Stimulated activated CD8-positive, alpha-beta memory T cell treated with anti-CD3 and anti-CD28 coated beads, Interleukin-12 subunit alpha, Interleukin-12 subunit beta, amount 100 ng/mL, for 4 hours (primary cell): Measurements from ENCODE around the gene RDM1.
"Not testable (repeated sequence)": the region's sequence is repeated elsewhere in the genome, so short reads cannot be mapped to it uniquely, and the experiment has no call there.

Source experiments
- DNase-seq: peaks from one replicate; pipeline ENCODE4 v3.0.0-alpha.2; 2020; ENCODE audit warnings: low read depth

The RDM1 gene

DNA sequence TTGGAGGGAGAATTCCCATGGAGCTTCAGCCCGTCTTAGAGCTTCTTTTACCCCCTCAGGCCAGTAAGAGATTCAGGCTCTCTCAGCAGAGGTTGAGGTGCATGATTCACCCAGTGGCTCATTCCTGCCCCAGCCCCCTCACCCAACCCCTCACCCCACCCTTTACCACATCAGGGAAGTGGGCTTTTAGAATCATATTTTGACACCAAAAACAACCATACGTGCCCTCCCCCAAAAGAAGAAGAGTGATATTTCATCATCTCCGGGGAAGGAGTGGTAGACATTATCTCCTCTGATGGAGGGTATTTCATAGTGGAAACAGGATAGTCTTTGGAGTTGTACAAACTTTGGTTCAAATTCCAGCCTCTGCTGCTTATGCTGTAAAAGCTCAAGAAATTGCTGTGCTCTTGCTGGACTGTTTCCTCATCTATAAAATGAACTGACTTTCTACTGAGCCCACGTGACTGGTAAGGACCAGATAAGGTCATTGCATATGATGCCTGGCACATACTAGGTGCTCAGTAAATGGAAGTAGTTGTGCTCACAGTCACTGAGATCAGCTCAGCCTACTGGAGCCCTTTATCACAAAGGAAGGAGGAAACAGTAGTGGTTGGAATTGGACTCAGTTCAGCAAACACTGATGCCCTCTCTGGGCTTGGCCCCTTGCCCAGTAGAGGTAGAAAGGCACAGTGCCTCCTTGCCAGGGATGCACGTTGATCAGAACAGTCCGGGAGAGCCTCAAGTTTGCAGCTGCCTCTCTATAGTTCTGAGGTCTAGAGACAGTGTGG is 32.1 kb downstream of the RDM1 start:
- DNase-seq, result no peak

DNA sequence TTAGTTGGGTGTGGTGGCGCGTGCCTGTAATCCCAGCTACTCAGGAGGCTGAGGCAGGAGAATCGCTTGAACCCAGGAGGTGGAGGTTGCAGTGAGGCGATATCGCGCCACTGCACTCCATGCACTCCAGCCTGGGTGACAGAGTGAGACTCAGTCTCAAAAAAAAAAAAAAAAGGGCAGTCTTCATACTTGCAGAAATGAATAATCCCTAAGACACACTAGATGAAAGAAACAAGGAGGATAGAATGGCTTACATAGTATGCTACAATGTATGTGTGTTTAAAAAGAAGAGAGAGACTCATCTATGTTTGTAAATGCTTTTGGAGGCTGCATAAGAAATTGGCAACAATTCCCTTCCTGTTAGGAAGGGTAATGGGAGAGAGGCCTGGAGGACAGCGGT is 32.8 kb downstream of the RDM1 start:
- DNase-seq, result not testable (repeated sequence)

DNA sequence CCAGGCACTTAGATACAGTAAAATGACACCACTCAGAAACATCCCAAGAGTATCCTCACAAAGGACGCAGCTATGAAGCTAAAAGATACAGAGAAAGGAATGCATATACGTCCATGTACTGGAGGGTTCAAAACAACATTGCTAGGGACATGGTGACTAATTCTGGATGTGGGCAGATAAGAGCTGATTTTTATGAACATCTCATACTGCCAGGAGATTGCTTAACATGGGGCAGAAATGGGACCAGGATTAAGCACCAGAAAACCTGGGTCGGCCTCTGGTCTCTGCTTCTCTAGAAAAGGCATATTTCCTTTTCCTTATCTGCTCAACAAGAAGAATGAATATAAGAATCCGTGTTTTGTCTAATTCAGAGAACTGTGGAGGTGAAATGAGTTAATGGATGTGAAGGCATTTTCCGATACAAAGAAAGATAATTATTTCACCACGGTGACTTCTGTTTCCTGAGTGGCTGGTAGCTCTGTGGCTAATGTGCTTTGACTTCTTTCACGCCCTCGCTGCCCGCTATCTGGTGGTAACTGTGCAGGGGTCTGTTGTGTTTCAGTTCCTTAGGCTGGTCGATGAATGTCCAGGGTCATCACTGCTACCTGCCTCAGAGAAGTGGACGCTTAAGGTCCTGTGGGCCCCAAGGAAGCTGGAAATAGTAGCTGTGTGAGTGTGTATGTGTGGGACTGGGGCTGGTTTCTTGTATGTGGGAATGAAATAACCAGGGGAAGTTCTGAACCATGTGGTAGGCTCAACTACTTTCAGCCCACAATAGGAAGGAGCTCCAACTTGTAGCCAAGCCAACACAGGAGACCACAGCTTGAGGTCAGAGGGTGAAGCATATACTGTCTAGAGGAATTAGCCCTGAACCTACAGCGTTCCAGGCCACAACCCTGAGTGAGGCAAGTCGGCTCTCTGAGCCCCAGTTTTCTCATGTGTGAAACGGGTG is 34.7 kb downstream of the RDM1 start:
- DNase-seq, result no peak

DNA sequence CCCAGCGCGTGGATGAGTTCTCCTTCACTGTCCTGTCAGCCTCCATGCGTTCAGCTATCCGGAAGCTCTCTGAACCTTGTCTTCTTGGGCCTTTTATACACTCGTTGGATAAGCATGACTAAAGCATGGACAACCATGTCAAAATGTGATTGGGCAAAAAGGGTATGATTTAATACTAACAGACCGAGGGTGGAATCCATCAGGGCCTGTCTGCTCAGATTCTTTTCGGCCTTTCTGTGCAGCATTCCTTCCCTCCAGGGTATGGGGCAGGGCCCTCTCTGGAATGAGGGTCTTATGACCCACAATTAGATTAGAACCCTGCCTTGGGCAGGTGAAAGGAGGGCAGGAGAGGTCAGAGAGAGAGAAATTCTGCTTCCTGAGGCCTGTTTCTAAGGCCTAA is 36.4 kb downstream of the RDM1 start:
- no peak for DNase-seq

DNA sequence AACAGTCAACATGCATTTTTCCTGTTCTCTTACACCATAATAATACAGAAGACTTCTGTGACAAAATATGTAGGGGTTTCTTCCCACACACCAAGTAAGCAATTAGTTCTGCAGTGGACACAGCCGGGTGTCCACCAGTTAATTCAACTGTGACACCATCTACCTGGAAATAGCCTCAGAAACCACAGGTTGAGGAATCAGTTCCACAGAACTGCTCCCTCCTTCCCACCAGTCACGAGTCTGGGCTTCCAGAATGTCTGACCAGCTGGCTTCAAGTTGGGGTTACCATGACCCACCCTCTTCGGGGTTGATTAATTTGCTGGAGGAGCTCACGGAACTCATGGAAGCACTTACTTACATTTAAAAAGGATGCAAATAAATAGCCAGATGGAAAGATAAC is 36.8 kb downstream of the RDM1 start:
- DNase-seq, result no peak

DNA sequence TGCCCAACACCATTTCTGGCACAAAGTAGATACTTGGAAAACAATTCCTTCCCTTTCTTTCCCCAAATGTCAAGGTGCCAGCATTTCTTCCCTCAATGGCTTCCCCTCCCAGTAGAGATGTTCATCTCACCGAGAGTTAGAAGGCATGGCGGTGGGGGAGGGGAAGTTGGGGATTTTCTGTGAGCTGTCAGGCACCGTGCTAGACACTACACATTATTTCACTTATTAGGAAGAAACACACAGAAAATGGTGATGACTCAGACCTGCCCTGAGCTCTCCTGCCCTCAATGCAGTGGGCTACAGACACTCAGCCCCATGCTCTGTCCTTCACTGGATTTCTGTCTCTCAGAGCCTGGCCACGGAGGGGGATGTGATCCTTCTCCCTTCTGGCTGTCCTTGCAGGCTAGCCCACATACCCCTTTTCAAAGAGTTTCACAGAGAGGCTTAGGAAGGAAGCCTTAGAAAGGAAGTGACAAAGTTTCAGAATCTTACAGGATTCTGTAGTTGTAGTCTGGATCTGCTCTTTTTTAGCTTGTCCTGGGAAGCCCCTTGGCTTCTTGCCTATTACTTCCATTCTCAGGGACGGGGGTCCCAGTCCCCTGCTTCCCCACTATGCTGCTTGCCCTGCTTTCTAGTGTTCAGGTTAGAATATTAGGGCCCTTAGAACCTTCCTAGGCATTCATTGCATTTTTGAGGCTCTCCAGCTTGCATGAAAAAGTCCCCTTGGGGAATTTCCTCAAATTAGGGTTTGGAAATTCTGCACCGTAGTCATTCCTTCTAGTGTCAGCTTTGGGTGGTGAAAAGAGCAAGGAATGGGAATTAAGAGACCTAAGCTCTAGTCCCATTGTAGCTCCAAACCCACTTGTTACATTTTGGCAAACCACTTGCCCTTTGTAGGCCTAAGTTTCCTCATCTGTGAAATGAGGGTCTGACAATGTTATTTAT is 38.2 kb downstream of the RDM1 start:
- no peak for DNase-seq

DNA sequence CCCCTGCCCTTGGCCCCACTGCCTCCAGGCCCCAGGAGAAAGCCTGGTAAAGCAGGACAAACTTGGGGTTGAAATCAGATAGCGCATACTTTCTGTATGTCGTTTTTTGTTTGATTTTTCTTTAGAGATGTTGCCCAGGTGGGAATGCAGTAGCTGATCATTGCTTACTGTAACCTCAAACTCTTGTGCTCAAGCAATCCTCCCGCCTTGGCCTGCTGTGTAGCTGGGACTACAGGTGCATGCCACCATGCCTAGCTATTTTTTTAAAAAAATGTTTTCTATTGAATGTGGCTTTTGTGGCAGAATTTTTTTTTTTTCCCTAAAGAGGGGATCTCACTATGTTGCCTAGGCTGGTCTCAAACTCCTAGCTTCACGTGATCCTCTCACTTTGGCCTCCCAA is 39.3 kb downstream of the RDM1 start:
- no peak for DNase-seq

DNA sequence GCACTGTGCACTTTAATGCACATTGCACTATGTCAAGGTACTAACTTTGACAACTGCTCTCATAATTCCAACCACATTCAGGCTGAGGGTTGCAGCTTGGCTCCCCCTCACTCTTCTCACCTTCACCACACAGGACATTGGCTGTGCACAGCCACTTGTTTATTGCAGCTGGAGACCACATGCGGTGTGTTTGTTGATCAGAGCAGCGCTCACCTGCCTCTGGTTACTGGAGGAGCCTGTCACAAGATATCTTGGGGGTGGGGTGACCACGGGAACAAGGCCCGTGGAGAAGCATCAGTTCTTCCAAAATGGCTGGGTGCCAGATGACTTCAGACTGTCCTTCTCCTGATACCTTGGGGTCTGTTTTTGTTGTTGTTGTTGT is 39.8 kb downstream of the RDM1 start:
- no peak for DNase-seq

DNA sequence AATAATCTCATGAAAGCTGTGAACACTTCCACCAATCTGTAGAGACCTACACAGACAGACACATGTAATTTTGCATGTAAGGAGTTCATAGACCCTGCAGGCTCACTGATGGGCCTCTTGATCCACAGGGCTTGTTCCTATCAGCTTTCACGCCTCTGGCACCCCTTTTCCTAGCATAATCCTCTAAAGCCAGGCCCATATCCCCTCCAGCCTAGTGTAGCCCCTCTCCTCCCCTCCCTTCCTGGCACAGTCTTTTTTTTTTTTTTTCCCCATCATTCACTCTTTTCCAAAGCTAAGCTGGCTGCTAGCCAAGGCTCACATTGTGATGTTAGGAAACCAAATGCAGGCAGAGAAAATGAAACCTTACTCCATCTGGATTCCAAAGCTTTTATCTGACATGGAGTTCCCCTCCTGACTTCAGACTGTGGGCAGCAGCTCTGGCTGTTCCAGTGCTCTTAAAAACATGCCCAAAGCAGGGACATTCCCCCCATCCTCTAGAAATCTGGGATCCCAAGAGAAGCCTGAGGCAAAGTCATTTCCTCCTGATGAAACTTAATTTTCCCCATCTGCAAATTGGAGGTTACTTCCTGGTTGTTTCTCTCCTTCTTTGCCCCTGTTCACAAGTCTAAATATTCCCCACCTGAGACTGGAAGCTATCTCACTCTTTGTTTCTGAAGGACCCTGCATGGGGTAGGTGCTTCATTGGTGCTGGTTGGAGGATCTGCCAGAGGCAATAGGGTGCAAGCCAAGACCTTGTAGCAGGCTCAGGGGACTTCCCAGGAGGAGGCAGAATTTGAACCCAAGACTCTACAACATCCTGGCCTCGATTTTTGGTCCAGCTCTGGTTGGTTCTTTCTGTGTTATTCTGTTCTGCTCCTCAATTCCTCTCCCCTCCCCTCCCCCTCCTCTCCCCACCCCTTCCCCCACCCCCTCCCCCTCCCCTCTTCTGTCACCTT is 40.5 kb downstream of the RDM1 start:
- DNase-seq, result no peak

DNA sequence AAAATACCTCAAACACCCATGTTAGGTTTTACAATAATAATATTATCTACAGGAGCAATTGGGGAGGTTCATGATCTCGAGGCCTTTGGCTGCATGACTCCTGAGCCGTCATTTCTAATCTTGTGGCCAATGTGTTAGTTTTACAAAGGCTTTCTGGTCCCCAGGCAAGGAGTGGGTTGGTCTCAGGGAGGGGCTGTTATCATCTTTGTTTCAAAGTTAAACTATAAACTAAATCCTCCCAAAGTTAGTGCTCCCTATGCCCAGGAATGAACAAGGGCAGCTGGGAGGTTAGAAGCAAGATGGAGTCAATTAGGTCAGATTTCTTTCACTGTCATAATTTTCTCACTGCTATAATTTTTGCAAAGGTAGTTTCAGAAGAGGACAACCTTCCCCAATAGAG is 41.3 kb downstream of the RDM1 start:
- no peak for DNase-seq

DNA sequence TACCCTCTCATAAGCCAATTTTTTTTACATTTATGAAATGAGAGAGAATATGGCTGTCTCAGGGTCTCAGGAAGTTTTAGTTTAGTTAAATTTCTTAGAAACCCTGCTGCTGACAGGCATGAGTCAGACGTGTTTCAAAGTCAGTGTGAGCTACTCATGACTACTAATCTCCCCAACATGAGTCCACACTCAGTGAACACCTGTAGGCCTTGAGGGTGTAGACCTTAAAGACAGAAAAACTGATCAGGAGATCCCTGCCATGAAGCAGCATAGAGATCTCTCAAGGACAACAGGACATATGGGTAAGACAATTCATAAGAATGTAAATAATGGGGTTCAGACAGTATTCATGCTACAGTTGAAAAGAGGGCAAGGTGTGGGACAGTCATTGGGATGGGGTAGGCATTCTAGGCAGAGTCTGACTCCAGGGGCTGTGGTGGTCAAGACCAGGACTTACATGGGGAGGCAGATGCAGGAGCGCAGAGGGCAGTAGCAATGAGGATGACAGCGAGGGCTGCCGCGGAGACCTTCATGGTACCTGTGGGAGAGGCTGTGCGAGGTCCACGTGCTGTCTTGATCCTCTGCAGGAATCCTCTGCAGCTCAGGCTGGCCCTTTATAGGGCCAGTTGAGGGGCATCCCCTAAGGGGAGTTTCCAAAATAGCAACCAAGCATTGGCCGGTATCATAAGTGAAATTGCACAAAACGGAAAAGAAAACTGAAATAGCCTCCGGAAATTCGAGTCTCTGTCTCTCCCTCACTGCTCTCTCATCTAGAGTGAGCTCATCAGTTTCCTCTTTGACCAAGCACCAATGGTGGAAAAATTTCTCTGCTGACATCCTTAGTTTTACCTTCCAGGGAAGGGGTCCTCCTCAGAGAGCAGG is 50.6 kb downstream of the RDM1 start, which contains the start of gene CCL5:
Gene CCL5, minus strand, starts transcription at position 588 of the 882 bp plus-strand sequence.
- DNase-seq, result no peak

DNA sequence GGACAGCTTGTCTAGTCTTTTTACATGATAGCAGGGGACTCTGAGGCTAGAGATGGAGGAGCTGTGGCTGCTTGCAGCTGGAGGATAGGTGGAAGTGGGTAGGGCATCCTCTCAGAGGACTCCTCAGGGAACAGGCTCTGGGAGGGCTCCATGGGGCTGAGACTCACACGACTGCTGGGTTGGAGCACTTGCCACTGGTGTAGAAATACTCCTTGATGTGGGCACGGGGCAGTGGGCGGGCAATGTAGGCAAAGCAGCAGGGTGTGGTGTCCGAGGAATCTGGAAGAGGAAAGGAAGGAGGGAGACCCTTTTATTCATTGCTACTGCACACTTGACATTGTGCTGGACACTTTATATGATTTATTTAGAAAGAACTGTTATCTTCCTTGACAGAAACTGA is 52.2 kb downstream of the RDM1 start:
- no peak for DNase-seq

DNA sequence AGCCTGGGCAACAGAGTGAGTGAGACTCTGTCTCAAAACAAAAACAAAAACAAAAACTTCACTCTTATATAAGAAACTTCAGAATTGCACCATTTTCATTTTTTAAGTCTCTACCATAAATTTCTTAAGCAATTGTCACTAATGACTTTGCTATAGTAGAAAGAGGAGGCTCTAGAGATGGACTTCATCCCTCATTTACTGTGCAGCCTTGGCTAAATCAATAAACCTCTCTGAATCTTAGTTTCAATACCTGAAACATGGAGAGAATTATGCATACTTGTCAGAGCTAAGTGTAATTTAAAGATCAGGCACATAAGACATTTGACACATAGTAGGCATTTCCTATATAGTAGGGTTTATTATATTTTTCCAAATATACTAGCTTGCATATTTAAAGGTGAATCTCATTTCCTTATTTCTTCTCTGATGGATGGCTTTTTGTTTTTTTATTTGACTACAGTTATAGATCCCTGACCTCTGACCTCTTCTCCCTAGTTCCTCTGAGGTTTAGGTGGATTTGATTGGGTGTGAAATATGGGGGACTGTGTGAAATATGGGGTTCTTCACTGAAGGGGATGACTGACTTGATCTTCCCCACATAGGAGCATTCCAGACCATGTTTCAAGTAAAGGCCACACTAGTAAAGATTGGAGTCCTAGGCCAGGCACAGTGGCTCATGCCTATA is 53.1 kb downstream of the RDM1 start:
- no peak for DNase-seq

DNA sequence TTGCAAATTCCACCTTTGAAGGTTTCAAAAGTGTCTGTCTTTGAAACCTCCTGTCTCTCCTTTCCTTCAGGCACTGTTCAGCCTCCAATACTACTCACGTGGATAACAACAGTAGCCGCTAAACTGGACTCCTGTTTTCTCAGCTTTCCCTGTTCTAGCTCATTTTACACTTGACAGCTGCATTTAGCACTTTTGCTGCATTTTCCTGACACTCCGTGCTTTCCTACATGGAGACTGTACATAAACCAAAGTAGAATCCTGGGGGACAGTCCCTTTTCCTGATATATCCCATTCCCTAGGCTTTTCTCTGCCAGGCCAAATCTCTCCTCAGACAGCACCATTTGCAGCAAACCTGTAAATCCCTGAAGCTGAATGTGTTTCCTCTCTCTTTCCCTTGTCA is 54.0 kb downstream of the RDM1 start:
- DNase-seq, result no peak

DNA sequence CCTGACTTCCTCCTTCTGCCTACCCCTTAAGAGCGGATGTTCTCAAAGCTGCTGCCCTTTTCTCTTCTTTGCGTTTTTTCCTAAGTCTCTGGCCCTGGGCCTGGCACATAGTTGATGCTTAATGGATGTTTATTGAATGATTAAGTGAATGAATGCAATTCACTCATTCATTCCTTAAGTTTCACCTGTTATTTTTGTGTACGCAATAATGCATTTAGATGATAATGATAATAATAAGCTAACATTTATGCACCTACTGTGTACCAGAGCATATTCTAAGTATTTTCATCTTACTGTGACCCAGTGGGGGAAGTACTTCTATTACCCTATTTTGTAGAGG is 54.8 kb downstream of the RDM1 start:
- no peak for DNase-seq

DNA sequence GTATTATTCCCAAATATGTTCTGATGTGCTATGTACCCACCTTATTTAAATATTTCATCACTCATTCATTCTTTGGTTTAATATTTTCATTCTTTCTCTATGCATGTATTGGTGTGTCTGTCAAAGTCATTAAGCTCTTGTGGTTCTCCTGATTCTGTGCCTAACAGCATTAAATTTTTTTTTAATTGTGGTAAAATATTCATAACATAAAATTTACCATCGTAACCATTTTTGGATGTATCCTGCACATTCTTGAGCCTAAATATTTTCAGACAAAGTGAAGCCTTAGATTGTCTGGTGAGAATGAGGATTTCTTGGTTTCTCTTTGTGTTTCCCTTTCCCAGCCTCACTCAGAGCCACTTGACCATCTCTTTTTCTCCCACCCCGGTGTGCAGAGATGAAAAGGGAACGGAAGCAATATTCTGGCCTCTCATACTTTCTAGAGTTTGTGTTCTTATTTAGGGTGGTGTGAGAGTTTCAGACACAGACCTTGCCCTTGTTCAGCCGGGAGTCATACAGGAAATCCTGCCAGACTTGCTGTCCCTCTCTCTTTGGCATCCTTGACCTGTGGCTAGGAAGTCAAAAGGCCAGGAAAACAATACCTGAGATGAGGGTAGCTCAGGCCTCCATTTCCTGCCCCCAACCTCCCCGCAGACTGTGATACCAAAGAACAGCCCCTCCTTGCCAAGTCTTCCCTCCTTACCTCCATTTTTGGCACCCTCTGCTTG is 55.3 kb downstream of the RDM1 start:
- DNase-seq, result no peak

DNA sequence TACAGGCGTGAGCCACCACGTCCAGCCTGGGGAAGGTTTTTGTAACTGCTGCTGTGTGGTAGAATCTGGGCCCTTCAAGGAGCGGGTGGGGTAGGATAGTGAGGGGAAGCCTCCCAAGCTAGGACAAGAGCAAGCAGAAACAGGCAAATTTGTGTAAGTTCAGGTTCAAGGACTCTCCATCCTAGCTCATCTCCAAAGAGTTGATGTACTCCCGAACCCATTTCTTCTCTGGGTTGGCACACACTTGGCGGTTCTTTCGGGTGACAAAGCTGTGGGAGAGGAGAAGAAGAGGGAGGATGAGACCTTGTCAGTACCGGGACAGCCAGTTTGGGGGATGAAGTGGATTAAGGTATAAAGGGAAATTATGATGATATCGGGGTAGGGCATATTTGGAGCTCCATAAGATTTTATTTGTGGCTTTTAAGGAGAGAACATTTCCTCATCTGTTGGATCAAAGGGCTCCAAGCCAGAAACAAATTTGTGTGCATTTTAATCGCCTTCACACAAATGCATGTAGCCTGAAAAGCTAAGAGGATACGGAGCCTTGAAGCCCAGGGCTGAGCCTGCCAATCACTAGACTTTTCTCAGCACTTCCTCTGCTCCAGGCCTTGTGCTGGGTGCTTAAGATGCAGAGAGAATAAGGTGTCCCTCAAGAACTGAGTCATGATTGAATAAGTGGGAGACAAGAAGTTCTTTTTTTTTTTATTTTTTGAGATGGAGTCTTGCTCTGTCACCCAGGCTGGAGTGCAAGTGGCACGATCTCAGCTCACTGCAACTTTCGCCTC is 58.2 kb downstream of the RDM1 start:
- DNase-seq, result no peak
